Right renal cortex interstitium (tissue), 3 donors: ENCODE results near the gene CEP104. TPM values are rescaled to one million over a fixed set of nuclear protein-coding genes. Genes with fewer than 3 reads are reported as not detected.
"Not testable (repeated sequence)": the region's sequence is repeated elsewhere in the genome, so short reads cannot be mapped to it uniquely, and the experiment has no call there.

Source experiments
- DNase-seq, 3 donors: peaks; one replicate each; pipeline ENCODE4 v3.0.0-alpha.2; 2013; ENCODE audit warnings: low read depth in 3 of 3, low spot score in 2 of 3
- polyA plus RNA-seq, 3 donors: library from polyadenylated mRNA; unstranded; fragments of 120-200 nt; gene quantifications; one replicate each; pipeline ENCODE4 v1.2.1, GENCODE V29; 2013; ENCODE audit not compliant: insufficient read length in 3 of 3

Gene CEP104
- polyA plus RNA-seq, 3 donors, result 35.5 to 41.8 (median 37.0) TPM

DNA sequence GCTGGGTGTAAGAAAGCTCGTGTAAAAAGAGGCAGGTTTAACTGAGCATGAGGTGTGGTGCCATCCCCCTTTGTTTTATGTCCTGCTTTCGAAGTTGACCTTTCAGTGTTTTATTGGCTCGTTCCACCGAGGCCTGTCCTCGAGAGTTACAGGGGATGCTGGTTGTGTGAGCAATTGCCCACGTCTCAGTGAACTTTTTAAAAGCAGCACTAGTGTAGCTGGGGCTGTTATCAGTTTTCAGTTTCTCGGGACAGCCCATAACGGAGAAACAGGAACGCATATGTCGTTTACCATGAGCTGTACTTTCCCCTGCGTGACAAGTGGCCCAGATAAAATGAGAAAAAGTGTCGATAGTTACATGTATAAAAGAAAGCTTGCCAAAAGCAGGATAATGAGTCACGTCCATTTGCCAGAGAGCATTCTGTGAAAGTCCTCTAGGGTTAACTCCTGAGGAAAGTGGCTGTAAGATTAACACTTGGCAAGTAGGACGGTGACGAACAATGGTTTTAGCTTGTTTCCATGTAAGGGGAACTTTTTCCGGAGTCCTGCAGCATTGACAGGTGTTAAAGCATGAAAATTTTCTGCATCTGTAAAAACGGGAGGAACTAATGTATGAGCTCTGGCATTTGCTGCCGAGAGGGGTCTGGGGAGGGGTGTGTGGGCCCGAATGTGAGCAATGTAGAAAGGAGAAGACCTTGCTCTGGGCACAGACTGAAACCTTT is 52.9 kb downstream of the CEP104 start:
- DNase-seq, result no peak

- DNase-seq, result not testable (repeated sequence)
Measured at GRCh38 chr1:3800795-3801194, 56.2 kb downstream of the CEP104 start.

- DNase-seq, result no peak
Measured at GRCh38 chr1:3799976-3800685, 56.9 kb downstream of the CEP104 start.

- DNase-seq, result peak in 2 of 3 donors; percentile 73 to 84
Measured at GRCh38 chr1:3796215-3797061, 60.6 kb downstream of the CEP104 start, which contains the start of gene LRRC47. Gene LRRC47, minus strand, starts transcription at chr1:3796498. Its CDS starts 22 bp downstream, at chr1:3796476.

DNA sequence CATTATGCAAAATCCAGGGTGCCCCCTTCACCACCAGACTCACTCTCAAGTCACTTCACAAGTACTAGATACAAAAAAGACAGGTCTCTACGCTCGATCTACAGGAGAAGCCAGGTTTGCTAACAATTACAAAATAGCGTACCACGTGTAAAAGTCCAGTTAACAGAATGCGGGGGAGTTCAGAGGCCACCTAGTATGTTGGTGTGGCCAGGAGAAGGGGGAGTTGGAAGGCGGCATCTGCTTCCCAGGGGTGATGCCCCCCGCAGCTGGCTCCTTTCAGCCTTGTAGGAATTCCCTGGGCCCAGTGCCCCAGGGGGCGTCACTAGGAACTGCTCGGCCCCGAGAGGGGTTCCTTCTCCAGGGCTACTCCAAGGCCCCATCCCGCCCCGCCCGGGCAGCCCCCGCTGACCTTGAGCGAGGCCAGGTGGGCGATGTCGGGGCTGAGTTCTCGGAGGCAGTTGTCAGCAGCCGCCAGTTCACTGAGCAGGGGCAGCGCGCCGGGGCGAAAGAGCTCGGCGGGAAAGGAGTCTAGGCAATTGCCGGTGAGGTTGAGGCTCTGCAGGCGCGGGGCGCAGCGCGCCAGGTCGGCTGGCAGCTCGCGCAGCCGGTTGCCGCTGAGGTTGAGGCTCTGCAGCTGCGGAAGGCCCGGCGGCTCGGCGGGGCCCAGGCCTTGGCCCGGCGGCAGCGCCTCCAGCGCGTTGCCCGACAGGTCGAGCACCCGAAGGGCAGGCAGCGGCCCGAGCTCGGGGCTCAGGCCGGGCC is 61.4 kb downstream of the CEP104 start:
- DNase-seq, result no peak

- no peak for DNase-seq
Measured at GRCh38 chr1:3790952-3791351, 66.1 kb downstream of the CEP104 start.

- no peak for DNase-seq
Measured at GRCh38 chr1:3790500-3790923, 66.5 kb downstream of the CEP104 start.

GRCh38 chr1:3789421-3790300 is 67.3 kb downstream of the CEP104 start:
- DNase-seq, result no peak

DNA sequence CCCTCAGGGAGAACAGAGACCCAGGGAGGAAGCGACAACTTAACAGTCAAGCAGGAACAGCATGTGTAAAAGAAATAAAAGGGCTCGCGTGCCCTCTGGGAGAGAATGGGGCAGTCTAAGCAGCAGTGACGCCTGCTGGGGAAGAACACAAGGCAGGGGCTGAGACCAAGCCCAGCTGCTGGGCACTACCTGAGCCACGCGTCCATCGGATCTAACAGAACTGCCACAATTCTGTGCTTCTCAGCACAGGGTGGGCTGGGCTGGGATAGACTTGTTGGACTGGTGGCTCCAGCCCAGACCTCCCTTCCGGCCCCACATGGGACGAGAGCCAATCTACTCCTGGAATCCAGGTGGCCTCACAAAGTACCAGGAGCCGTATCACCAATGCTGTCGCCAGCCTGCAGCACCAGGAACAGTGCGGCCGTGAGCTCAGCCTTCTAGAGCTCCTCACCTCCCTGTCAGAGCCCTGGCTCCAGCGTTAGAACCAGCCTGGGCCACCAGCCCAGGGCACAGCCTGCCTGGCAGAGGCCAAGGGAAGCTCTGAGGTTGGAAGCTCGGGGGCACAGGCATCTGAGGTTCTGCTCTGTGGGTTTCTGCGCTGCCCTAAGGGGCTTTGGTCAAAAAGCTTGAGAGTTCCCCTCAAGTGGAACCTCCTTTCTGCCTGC is 68.1 kb downstream of the CEP104 start:
- no peak for DNase-seq

DNA sequence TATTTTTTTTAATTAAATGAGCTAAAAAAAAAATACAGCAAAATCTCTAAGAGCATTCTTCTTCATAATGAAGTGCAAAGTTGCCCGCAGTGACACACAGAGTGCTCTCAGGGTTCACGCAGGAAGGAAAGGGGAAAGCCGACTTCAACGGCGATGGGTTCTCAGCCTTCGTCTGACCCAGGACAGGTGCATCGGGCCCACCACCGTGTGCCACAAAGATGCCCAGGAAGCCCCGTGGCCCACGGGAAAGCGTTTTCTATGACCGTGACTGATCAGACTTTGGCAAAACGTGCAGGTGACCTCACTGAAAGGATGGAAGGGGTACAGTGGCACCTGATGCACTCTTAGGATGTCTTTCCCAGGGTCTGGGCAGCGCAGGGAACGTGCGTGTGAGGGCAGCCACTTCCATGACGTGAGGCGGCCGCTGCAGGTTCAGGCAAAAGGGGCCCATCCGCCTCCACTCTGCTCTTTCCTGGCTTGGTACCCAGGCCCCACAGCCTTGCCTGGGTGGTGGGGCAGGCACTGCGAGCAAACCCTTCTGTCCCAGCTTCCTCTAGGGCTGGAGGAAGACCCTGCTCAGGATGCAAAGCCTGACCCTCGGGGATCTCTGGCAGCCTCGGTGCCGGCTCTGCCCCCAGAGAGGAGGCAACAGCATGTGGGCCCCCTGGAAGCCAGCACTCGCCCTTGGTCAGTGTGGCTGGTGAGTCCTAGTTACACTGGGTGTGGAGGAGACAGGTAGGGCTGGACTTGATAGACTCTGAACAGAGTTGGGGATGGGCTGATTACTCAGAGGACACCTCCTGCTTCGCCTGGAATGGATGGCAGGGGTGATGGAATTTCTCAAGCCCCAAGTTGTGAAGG is 69.0 kb downstream of the CEP104 start:
- DNase-seq, result no peak

GRCh38 chr1:3787349-3787715 is 69.7 kb downstream of the CEP104 start:
- no peak for DNase-seq

DNA sequence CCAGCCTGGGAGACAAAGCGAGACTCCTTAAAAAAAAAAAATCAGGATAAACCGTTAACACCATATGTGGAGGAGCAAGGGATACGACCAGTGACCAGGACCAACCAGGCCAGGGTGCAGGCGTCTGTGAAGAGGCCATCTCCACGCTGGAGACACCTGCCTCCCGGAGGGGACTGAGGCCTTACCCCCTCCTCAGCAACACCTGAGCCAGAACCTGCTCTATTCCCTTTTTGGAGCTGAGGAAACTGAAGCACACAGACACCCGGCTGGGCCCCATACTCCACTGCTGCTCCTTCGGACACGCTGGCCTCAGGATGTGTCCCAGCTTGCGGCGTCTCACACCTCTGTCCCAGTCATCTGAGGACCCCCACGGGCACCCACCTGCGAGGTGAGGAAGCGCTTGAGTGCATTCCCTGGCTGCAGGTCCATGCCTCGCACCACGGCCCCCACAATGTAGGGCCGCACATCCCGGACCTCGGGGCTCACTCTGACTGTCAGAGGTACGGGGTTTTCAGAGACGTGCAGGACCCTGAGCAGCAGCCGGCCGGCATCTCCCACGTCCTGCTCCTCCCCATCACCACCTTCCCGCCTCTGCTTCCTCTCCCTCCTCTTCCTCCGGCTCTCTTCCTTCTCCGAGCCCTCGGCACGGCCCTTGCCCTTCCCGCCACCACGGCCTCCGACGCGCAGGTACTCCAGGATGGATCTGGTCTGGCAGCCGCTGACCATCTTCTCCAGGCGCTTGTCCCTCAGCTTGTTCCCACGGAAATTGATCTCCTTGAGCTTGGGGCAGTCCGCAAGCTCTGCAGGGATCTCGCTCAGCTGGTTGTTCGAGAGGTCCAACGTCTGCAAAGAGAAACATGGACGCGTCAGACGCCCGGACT is 70.3 kb downstream of the CEP104 start:
- no peak for DNase-seq

- DNase-seq, result no peak
Measured at GRCh38 chr1:3785456-3786157, 71.4 kb downstream of the CEP104 start.

DNA sequence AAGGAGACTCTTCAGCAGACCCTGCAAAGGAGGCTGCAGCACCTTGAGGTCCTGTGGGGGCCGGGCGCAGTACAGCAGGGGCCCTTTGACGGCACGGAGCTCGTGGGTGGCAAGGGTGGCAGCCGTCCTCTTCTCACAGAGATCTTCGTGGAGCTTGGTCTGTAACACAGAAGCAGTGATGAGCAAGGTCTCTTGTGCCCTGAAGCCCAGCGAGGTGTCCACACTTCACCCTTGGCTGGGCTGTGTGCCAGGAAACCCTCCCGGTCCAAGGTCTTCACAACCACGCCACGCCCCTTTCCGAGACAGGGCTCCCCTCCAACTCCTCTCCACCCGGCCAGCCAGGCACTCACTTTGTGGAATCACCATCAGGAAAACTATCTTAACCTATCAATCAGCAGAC is 72.0 kb downstream of the CEP104 start:
- DNase-seq, result no peak

- no peak for DNase-seq
Measured at GRCh38 chr1:3783651-3784474, 73.1 kb downstream of the CEP104 start.

- no peak for DNase-seq
Measured at GRCh38 chr1:3780901-3781300, 76.1 kb downstream of the CEP104 start.
